ENCODE data around the gene MTA3.

MTA3 gene

GRCh38 chr2:42784204-42784880, 215.9 kb downstream of the MTA3 start:
- DNase-seq: no peak

DNA sequence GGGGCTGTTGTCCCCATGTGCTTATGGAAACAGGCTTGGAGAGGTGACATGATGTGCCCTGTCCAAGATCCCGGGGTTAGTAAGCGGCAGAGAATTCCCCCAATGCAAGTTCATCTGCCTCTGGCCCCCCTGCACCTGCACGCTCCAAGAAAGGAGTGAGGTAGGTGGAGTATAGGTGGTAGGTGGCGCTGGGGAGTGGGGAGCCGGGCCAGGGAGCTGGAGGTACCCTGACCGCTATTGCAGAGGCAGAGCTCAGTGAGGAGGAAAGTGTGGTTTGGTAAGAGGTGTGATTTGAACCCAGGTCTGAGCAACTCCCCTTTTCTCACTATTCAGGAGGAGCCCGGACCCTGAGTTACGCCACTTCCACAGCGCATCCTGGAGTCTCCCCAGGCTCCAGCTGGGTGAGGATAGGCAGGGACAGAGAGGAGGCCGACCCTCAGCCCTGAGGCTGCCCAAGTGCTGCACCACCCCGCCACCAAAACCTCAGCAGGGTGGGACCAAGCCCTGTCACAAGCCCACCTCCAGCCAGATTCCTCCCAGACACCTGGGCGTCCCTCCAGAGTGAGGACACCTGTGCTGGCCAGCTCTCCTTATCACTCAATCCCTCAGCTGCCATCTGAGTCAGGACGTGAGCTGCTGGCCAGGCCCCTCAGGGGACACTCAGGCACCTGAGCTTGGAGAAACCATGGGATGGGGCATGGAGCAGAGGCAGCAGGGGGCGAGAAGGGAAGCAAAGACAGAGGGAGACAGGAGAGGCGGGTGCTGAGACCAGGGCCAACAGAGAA, 218.3 kb downstream of the MTA3 start:
- no peak for DNase-seq

DNA sequence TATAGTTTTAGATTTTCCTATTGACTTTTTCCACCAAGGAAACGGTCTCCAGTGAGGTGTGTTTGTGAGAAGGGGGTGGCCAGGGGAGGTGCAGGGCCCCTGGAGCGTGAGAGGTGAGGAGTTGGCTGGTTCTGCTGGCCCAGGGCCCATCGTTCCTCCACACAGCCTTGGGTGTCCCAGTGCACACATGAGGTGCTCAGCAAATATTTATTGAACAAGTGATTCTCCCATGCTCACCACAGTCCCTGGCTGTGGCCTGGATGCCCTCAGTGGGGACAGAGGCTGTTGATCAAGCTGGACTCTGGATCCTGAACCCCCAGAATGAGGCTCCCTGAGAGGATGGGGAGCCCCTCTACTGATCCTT, 219.0 kb downstream of the MTA3 start:
- DNase-seq: no peak

DNA sequence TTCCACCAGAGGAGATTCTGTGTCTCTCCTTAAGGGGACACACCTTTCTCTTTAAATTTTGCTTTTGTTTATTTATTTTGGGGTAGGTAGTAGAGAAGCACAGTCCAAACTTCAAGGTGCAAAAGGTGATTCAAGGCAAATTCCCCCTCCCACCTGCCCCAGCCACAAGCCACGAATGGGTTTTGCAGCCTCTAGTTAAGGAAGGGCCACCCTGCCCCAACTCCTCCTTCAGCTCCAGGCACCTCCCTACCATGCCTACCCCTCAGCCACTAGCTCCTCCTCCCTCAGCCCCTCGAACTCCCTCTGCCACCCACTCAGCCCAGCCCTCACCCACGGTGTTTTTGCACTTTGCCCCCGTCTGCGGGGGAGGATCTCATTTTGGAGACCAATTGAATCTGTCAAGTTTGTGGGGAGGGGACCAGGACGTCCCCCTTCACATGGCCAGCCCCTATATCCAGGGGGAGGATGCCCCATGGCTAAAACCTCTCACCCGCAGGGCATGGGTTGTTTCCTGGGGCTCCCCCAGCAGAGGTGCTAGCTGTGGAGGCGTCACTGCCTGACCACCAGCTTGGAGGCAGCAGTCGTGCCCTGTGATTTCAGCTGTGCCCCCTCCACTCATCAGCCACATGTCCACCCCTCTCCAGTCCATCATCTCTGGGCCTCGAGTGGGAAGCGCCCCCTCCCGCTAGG, 219.5 kb downstream of the MTA3 start:
- no peak for DNase-seq

DNA sequence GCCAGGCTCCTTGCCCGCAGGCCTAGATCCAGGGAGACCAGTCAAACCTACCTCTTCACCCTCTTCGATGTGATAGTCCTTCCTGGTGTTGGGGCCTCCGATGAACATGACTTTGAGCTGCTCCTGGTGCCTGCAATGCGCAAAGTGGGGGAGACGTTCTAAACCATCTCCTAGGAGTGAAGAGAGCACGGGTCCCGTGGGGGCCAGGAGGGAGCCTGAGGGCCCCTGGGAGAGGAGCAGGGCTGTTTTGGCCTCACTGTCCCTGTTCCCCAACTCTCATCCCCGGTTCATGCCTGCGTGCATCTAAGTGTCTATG, 220.0 kb downstream of the MTA3 start:
- no peak for DNase-seq

DNA sequence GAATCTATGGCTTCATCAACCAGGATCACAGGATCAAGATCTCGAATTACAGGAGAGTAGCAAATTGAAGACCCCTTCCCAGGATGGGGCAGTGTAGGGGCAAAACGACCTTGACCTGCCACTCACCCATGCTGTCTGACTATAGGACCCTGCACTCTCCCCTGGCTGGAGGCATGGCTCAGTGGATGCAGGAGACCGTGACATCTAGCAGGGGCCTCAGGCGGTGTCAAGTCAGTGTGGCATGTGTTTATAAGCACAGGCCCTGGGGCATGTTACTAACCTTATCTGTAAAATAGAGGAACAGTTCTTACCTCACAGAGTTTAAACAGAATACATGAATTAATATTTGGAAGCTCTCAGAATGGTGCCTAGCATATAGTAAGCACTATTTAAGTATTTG, 220.4 kb downstream of the MTA3 start:
- DNase-seq: no peak

- DNase-seq: no peak
Observed at GRCh38 chr2:42789751-42790150, 221.3 kb downstream of the MTA3 start.

DNA sequence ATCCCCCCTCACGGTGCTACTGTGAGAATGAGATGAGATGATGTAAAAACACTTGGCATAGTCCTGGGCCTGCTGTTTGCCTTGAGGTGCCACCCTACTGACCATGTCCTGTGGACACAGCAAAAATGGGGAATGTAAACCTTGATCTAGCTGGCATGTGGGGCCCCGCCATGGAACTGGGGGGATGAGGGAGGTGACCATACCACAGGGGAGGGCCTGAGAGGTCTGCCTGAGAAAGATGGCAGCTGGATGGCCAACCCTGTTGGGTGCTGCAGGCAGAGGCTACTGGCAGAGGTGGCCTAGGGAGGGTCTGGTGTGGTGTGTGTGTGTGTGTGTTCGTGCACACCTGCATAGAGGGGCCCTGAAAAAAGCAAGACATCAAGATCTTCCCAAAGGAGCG, 223.2 kb downstream of the MTA3 start:
- DNase-seq: no peak

GRCh38 chr2:42792087-42792582, 223.7 kb downstream of the MTA3 start:
- DNase-seq: no peak

- peak in 3 of 56 donors; percentile 24 to 41 (median 24) for DNase-seq
Observed at GRCh38 chr2:42792583-42793333, 224.3 kb downstream of the MTA3 start, which contains the start of gene HAAO. Gene HAAO, minus strand, starts transcription at chr2:42792583. Its CDS starts 47 bp downstream, at chr2:42792536.

DNA sequence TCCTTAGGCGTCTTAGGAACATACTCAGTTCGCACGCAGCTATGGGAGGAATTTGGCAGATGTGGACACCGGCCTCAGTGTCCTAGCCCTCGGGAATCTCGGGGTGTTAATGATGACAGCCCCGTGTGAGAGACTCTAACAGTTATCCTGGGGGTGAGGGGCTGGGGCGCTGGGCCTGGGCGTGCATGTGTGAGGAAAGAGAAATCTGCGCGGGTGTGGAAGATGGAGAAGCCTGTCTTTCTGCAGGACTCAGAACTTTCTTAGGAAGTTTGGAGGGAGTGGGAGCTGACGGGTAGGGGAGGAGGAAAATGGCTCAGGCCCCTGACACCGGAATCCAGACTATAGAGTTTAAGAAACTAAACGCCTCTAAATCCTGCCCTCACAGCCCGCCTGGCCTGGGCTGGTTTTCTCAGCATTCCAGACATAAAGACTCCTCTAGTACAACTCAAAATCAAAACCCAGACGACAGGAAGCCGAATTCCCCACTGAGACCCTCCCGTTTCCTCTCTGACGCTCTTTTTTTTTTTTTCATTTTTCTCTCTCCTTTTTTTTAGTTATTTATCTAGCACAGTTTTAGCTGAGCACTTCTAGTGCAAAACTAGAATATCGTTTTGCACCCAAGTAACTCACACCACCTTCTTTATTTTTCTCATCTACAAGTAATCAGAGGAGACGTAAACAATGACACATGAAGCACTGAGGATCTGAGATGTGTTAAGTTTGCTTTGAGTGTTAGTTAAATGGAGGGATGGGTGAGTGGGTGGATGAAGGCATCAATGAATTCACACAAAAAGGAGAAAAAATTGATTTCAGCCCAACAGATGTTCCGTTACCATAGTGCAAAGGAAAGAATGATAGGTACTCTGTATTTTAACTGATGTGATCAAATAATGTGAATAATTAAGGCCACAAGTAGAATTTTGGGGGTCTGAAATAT, 225.2 kb downstream of the MTA3 start:
- DNase-seq: peak in 1 of 56 donors; percentile 40

- DNase-seq: no peak
Observed at GRCh38 chr2:42794271-42795046, 226.0 kb downstream of the MTA3 start.

GRCh38 chr2:42795275-42795674, 226.8 kb downstream of the MTA3 start:
- DNase-seq: no peak

DNA sequence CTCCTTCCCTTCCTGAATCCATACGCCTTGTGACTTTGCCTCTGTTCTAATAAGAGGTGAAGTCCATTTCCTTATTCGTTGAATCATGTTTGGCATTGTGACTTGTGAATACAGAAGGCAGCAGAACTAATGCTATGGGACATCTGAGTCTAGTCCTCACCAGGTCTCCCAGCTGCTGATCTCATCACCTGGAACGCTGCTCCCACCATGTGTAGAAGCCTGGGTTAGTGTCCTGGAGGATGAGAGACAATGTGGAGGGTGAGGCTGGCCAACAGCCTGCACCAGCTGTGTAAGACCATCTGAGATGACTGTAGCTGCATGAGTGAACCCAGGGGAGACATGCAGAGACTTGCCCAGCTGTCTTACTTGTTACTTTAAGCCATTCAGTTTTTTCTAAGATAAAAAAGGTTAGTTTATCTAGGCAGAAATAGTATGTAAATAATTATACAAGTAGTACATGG, 227.4 kb downstream of the MTA3 start:
- DNase-seq: no peak

DNA sequence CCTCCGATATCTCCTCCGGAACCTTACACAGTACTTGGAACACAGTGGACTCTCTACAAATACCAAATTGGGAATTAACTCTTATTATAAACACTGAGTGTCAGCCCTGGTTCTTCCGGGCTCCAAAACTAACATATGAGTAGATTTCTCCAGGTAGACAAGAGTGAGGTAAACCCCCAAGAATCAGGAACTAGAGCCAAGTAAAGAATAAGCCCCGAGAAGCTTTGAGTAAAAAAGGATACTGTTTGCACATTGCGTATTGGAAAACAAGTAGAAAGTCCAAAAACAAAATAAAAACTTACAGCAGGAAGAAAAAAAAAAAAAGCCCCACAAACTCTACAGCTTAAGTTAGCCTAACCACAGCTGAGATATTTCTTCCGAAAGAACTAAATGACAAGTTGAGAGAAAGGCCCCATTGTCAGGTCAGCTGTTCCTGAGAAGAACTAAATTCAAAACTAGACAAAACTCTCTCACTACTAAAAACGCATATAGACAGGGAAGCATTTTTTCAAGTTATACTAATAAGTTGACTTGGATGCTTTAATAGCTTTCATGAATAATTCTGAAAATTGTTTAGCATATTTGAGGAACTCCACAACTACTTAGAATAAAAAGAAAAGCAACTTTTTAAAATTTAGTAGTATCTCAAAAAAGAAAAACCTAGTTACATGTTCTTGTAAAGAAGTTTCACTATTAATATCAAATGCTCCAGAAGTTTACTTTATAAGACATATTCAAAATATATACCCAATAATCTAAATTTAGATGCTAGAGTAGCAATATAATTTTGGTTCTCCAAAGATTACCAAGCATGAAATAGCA, 228.2 kb downstream of the MTA3 start:
- DNase-seq: no peak

- DNase-seq: no peak
Observed at GRCh38 chr2:42797281-42797680, 228.8 kb downstream of the MTA3 start.

DNA sequence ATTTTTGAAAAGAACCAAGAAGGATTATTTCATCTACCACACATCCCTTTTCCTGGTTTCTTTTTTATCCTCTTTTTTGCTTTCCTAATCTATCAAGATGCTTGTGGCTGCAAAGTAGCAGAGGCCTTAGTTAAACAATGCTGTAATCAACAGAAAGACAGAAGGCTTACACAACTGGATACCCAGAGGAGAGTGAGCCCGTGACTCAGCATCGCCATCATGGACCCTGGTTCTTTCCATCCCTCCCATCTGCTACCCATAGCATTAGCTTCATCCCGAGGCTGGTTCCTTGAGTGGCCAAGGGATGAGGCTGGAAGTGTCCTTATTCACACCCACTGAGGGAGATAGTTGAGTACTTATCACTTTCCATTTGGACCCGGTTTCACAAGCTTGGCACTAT, 231.4 kb downstream of the MTA3 start:
- DNase-seq: no peak

GRCh38 chr2:42800461-42800962, 232.1 kb downstream of the MTA3 start:
- DNase-seq: no peak

Measured in nucleus accumbens (tissue), 56 donors.